WI38 (cell line): ENCODE data around the gene MPP7.

ENCODE experiments used
- H3K4me3 ChIP-seq: 2 replicates; pipeline ENCODE4 v1.5.1; 2011; ENCODE audit warnings: low read depth, mild to moderate bottlenecking, control low read depth, low read length
- CTCF ChIP-seq: IDR thresholded peaks from 2 replicates; pipeline ENCODE4 v1.5.1; 2012; ENCODE audit warnings: low read depth, mild to moderate bottlenecking, control low read depth, low read length

The MPP7 gene

GRCh38 chr10:28282336-28282735, 20.5 kb downstream of the MPP7 start:
- no peak for TF ChIP-seq CTCF
- H3K4me3 ChIP-seq = no peak overlapping the region

- TF ChIP-seq CTCF = no peak
- H3K4me3 ChIP-seq = no peak overlapping the region
Observed at GRCh38 chr10:28281726-28282315, 21.0 kb downstream of the MPP7 start.

GRCh38 chr10:28280652-28281051, 22.2 kb downstream of the MPP7 start:
- no peak for TF ChIP-seq CTCF
- H3K4me3 ChIP-seq = no peak overlapping the region

GRCh38 chr10:28279878-28280277, 23.0 kb downstream of the MPP7 start:
- TF ChIP-seq CTCF = no peak

GRCh38 chr10:28278842-28279241, 24.0 kb downstream of the MPP7 start:
- TF ChIP-seq CTCF = no peak

More at GRCh38 chr10:28279878-28280277, 23.0 kb downstream of the MPP7 start:
- H3K4me3 ChIP-seq = no peak overlapping the region

GRCh38 chr10:28276384-28276783, 26.5 kb downstream of the MPP7 start:
- H3K4me3 ChIP-seq = no peak overlapping the region
- TF ChIP-seq CTCF = no peak

More at GRCh38 chr10:28278842-28279241, 24.0 kb downstream of the MPP7 start:
- H3K4me3 ChIP-seq = no peak overlapping the region

GRCh38 chr10:28274475-28274874, 28.4 kb downstream of the MPP7 start:
- no peak for TF ChIP-seq CTCF
- no peak overlapping the region for H3K4me3 ChIP-seq
